Stimulated activated CD4-positive, alpha-beta T cell treated with anti-CD3 and anti-CD28 coated beads, Interleukin-1b, Interleukin-23, amount 100 ng/mL, for 4 hours (primary cell): ENCODE data around the gene KLK2.
A peak's percentile ranks its signal among the peaks of the same experiment; 100 is the strongest.

ENCODE experiments used
- DNase-seq, 2 donors: peaks; one replicate each; pipeline ENCODE4 v3.0.0-alpha.2; 2020; ENCODE audit warnings: low read depth in 2 of 2

The KLK2 gene

GRCh38 chr19:50873056-50873455 is at the start of gene KLK2:
KLK2 (plus strand) TSS chr19:50873439; CDS start chr19:50873474, 35 bp downstream.
- no peak for DNase-seq

GRCh38 chr19:50826492-50827240 is 46.6 kb upstream of the KLK2 start:
- DNase-seq, result no peak

GRCh38 chr19:50827476-50827875 is 45.8 kb upstream of the KLK2 start:
- DNase-seq, result no peak

- no peak for DNase-seq
These were observed 43.4 kb upstream of the KLK2 start for GRCh38 chr19:50829801-50830200.

- DNase-seq, result no peak
These were observed 42.8 kb upstream of the KLK2 start for GRCh38 chr19:50830266-50831025.

GRCh38 chr19:50831026-50831396 is 42.2 kb upstream of the KLK2 start:
- no peak for DNase-seq

- DNase-seq, result no peak
These were observed 40.6 kb upstream of the KLK2 start for GRCh38 chr19:50832666-50833065.

- no peak for DNase-seq
These were observed 40.0 kb upstream of the KLK2 start, which contains the start of gene KLK15 for GRCh38 chr19:50833117-50833801. KLK15 (minus strand) TSS chr19:50833574; CDS start chr19:50831492, 2,082 bp downstream.

GRCh38 chr19:50833802-50834167 is 39.5 kb upstream of the KLK2 start:
- DNase-seq, result no peak

- no peak for DNase-seq
These were observed 38.0 kb upstream of the KLK2 start for GRCh38 chr19:50835103-50835784.

- DNase-seq, result peak; percentile 51 to 76
These were observed 37.3 kb upstream of the KLK2 start for GRCh38 chr19:50835785-50836542.

GRCh38 chr19:50836543-50837195 is 36.6 kb upstream of the KLK2 start:
- no peak for DNase-seq

- no peak for DNase-seq
These were observed 35.9 kb upstream of the KLK2 start for GRCh38 chr19:50837300-50837699.

- DNase-seq, result no peak
These were observed 35.0 kb upstream of the KLK2 start for GRCh38 chr19:50838239-50838638.

GRCh38 chr19:50839712-50840655 is 33.3 kb upstream of the KLK2 start:
- DNase-seq, result no peak

GRCh38 chr19:50842130-50842529 is 31.1 kb upstream of the KLK2 start:
- DNase-seq, result no peak

- no peak for DNase-seq
These were observed 30.0 kb upstream of the KLK2 start for GRCh38 chr19:50843205-50843604.

GRCh38 chr19:50843701-50844221 is 29.5 kb upstream of the KLK2 start:
- DNase-seq, result no peak

GRCh38 chr19:50844296-50844935 is 28.8 kb upstream of the KLK2 start:
- no peak for DNase-seq
